ENCODE data around the gene SH3PXD2B. TPM values are rescaled to one million over a fixed set of nuclear protein-coding genes. Genes with fewer than 3 reads are reported as not detected.
A peak's percentile ranks its signal among the peaks of the same experiment; 100 is the strongest.

The SH3PXD2B gene
- total and polyA plus RNA-seq, 10 of the 15 experiments (the other 5 are each of a cell fraction or from before 2014, with no cell fraction given), result 0.05 to 1.6 (median 0.57) TPM

DNA sequence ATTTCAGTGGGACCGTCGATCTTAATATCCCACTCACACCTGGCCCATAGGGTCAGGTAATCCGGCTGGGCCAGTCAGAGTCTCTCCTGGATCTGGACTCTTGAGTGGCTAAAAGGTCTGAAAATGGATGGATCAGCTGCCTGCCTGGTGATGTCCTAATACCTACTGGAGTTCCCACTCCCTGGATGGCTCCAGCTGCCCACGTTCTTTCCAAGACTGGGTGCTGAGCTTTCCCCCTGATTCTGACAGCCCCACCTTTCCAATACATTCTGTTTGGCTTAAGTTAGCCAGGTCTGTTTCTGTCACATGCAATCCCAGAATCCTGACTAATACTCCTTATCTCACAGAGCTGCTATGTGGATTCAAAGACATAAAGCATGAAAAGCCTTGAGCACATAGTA is 10.2 kb downstream of the SH3PXD2B start (continued):
- no peak for TF ChIP-seq NFXL1 (IDR thresholded peaks at IDR 0.05; ENCODE audit: borderline replicate concordance)
- TF ChIP-seq, protein P1, sequence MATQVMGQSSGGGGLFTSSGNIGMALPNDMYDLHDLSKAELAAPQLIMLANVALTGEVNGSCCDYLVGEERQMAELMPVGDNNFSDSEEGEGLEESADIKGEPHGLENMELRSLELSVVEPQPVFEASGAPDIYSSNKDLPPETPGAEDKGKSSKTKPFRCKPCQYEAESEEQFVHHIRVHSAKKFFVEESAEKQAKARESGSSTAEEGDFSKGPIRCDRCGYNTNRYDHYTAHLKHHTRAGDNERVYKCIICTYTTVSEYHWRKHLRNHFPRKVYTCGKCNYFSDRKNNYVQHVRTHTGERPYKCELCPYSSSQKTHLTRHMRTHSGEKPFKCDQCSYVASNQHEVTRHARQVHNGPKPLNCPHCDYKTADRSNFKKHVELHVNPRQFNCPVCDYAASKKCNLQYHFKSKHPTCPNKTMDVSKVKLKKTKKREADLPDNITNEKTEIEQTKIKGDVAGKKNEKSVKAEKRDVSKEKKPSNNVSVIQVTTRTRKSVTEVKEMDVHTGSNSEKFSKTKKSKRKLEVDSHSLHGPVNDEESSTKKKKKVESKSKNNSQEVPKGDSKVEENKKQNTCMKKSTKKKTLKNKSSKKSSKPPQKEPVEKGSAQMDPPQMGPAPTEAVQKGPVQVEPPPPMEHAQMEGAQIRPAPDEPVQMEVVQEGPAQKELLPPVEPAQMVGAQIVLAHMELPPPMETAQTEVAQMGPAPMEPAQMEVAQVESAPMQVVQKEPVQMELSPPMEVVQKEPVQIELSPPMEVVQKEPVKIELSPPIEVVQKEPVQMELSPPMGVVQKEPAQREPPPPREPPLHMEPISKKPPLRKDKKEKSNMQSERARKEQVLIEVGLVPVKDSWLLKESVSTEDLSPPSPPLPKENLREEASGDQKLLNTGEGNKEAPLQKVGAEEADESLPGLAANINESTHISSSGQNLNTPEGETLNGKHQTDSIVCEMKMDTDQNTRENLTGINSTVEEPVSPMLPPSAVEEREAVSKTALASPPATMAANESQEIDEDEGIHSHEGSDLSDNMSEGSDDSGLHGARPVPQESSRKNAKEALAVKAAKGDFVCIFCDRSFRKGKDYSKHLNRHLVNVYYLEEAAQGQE (IDR thresholded peaks at IDR 0.05; ENCODE audit: low read depth, low read length), result no peak

DNA sequence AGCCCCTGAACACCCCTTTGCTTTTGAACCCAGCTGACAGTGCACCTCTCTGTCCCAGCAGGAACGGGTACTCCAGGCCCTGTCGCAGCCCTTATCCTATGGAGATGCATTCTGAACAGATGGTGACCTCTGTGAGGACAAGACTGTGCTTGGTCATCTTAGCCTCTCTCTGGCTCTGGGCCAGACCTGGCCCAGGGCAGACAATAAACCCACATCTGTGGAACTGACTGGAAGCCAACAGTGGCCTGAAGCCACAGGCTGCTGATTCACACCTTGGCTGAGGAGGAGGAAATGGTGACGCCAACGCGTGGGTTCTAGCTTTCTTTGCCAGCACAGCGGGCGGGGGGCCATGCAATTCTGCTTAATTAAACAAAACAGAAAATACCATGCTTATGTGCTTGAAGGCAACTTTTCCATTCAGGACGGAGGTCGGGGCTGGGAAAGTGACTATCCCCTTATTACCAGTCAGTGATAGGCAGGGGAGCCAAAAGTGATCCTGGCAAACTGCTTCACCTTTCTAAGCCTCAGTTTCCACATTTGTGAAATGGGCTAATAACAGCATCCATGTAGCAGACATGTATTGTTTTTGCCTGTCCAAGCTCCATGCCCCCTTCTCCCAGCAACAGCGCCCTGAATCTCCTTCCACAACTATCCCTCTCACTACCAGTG is 10.8 kb downstream of the SH3PXD2B start:
- Histone ChIP-seq H2AFZ (ENCODE audit: control insufficient read depth, low read depth, low read length) (no peak overlapping the region), H3K36me3 (ENCODE audit: control insufficient read depth in 2 of 2, insufficient read depth in 2 of 2, low read length in 1 of 2) (no peaks in the 10 kb centered on the region), H3K4me2 (ENCODE audit: control insufficient read depth, insufficient read depth) (no peak overlapping the region), H3K4me1 (ENCODE audit: control insufficient read depth, insufficient read depth, low read length) (no peaks in the 10 kb centered on the region), H4K20me1 (ENCODE audit: control insufficient read depth, insufficient read depth) (no peaks in the 10 kb centered on the region), H3K4me3 (no peak overlapping the region), H3K27ac (ENCODE audit: control insufficient read depth, insufficient read depth) (no peak overlapping the region), H3K9ac (ENCODE audit: control insufficient read depth, insufficient read depth, low read length) (no peak overlapping the region), H3K79me2 (ENCODE audit: control insufficient read depth, insufficient read depth, low read length) (no peaks in the 10 kb centered on the region), H3K9me3 (replicated peaks; ENCODE audit: control insufficient read depth, insufficient read depth, low read length) (no peaks in the 10 kb centered on the region; the same call in 2 of the 3 replicates), H3K27me3 (replicated peaks in 1 of 2; ENCODE audit: control insufficient read depth in 2 of 2, insufficient read depth in 2 of 2, low read length in 1 of 2) (peaks cover 3% of the 10 kb centered on the region in 2 experiments; a peak in 2 of 4 replicates)
- CTCF ChIA-PET, result no interaction called here
- POLR2A ChIA-PET, result no interaction called here
- FAIRE-seq (no peak), DNase-seq (ENCODE audit: low read depth, low spot score) (no peak), ATAC-seq (peak; percentile 60)
- 11% methylated on average over 10 of the region's 10 CpGs for WGBS (ENCODE audit: insufficient coverage, insufficient replicate concordance, low lambda C conversion rate, missing lambda C conversion rate)
- BruUV-seq (replicated peaks), result no TSS peak
- in situ Hi-C loops (cut with MboI) (no loop called here), intact Hi-C loops (cut with micrococcal nuclease; ENCODE audit: unreplicated experiment) (no loop called here)
- peak; percentile 63 for TF ChIP-seq SMAD1 (IDR thresholded peaks at IDR 0.05; ENCODE audit: low read depth, partially characterized antibody)
- TF ChIP-seq IKZF1 (conservative IDR thresholded peaks at IDR 0.05), result peak; percentile 39; the same call in 1 of the 2 replicates
- TF ChIP-seq DPF2 (IDR thresholded peaks at IDR 0.05), result 0 out of 2 replicates have a peak, but pooled peaks have one; percentile 20
- TF ChIP-seq CREB1 (IDR thresholded peaks at IDR 0.05; ENCODE audit: low read depth), result no peak
- peak; percentile 29; the same call in 1 of the 2 replicates for TF ChIP-seq ATF7 (IDR thresholded peaks at IDR 0.05; ENCODE audit: low read depth)
- SMC1A ChIA-PET (ENCODE audit: uncharacterized antibody, unreplicated experiment), result no interaction called here
- RAD21 ChIA-PET (ENCODE audit: unreplicated experiment), result no interaction called here

Measured in GM12878 (cell line).